Activated naive CD4-positive, alpha-beta T cell treated with anti-CD3 and anti-CD28 coated beads for 36 hours (primary cell): ENCODE measurements around the gene CNTN5. TPM values are rescaled to one million over a fixed set of nuclear protein-coding genes. Genes with fewer than 3 reads are reported as not detected.

Source experiments
- CTCF ChIA-PET: fragments of 350-600 bp; sonication (Branson Sonifier 250); formaldehyde crosslinking; loops from one replicate; lab custom pipeline; 2021; ENCODE audit warnings: antibody characterized with exemption; lab: Charles Lee
- DNase-seq: peaks from one replicate; pipeline ENCODE4 v3.0.0-alpha.2; 2020
- H3K27ac Mint-ChIP-seq: one replicate; pipeline ENCODE4 v1.8.0; 2021; ENCODE audit warnings: mild to moderate bottlenecking, mixed read lengths
- H3K27me3 Mint-ChIP-seq: one replicate; pipeline ENCODE4 v1.8.0; 2021; ENCODE audit warnings: low read depth, mixed read lengths
- H3K36me3 Mint-ChIP-seq: one replicate; pipeline ENCODE4 v1.8.0; 2021; ENCODE audit warnings: low read depth, mixed read lengths
- H3K4me1 Mint-ChIP-seq: one replicate; pipeline ENCODE4 v1.8.0; 2021; ENCODE audit warnings: low read depth, mixed read lengths
- H3K4me3 Mint-ChIP-seq: one replicate; pipeline ENCODE4 v1.8.0; 2021; ENCODE audit warnings: mild to moderate bottlenecking, moderate library complexity, mixed read lengths
- H3K9me3 Mint-ChIP-seq: one replicate; pipeline ENCODE4 v1.8.0; 2021; ENCODE audit warnings: mixed read lengths
- intact Hi-C: fragments of 100-400 bp; cut with micrococcal nuclease; formaldehyde crosslinking; loops from one replicate; pipeline ENCODE4 v1.15.1; 2023
- total RNA-seq, 2 experiments: library from RNA; stranded (reverse); gene quantifications; one replicate each; pipeline ENCODE4 v1.2.3, GENCODE V29; 2021

CNTN5 gene
- total RNA-seq, 2 experiments from 2014 or later, result not detected

- intact Hi-C loops, result no loop called here
- no peaks in the 10 kb centered on the region for H3K9me3 Mint-ChIP-seq
- H3K36me3 Mint-ChIP-seq, result no peaks in the 10 kb centered on the region
- no peaks in the 10 kb centered on the region for H3K27me3 Mint-ChIP-seq
- no peak overlapping the region for H3K27ac Mint-ChIP-seq
- no peak overlapping the region for H3K4me3 Mint-ChIP-seq
- DNase-seq, result no peak
- CTCF ChIA-PET, result no interaction called here
- no peaks in the 10 kb centered on the region for H3K4me1 Mint-ChIP-seq
These were observed 349.9 kb downstream of the CNTN5 start for GRCh38 chr11:99370549-99371216.

GRCh38 chr11:99371257-99371656 is 350.5 kb downstream of the CNTN5 start:
- intact Hi-C loops, result no loop called here
- Mint-ChIP-seq H3K36me3 (no peaks in the 10 kb centered on the region), H3K27me3 (no peaks in the 10 kb centered on the region), H3K4me1 (no peaks in the 10 kb centered on the region), H3K4me3 (no peak overlapping the region), H3K9me3 (no peaks in the 10 kb centered on the region), H3K27ac (no peak overlapping the region)
- DNase-seq, result no peak
- CTCF ChIA-PET, result no interaction called here

DNA sequence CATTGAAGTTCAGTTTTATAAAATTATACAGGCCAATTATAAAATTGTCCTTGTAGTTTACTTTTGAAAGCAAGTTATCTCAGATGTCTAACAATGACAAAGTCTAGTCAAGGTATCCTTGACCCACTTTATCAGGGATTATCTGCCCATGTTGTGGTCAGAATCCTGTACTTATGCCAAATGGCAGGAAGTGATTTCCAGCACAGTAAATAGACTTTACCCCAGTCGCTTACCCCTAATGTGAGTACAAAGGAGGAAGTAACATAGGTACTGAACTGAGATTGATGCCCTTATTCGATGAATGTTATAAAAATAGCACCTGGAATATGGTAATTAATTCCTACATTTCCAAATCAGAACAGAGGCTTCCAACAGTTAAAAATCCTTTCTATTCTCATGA is 355.7 kb downstream of the CNTN5 start:
- H3K9me3 Mint-ChIP-seq, result no peaks in the 10 kb centered on the region
- no peaks in the 10 kb centered on the region for H3K36me3 Mint-ChIP-seq
- no peak overlapping the region for H3K4me3 Mint-ChIP-seq
- H3K27ac Mint-ChIP-seq, result no peak overlapping the region
- CTCF ChIA-PET, result no interaction called here
- DNase-seq, result no peak
- no peaks in the 10 kb centered on the region for H3K27me3 Mint-ChIP-seq
- H3K4me1 Mint-ChIP-seq, result no peaks in the 10 kb centered on the region
- intact Hi-C loops, result no loop called here

GRCh38 chr11:99383648-99384245 is 363.0 kb downstream of the CNTN5 start:
- Mint-ChIP-seq H3K27ac (no peak overlapping the region), H3K27me3 (no peaks in the 10 kb centered on the region), H3K36me3 (no peaks in the 10 kb centered on the region), H3K4me1 (no peaks in the 10 kb centered on the region), H3K9me3 (peaks cover 2% of the 10 kb centered on the region), H3K4me3 (no peak overlapping the region)
- DNase-seq, result no peak
- CTCF ChIA-PET, result no interaction called here
- intact Hi-C loops, result no loop called here

- Mint-ChIP-seq H3K27ac (no peak overlapping the region), H3K27me3 (no peaks in the 10 kb centered on the region), H3K4me3 (no peak overlapping the region), H3K9me3 (peaks cover 2% of the 10 kb centered on the region), H3K36me3 (no peaks in the 10 kb centered on the region), H3K4me1 (no peaks in the 10 kb centered on the region)
- intact Hi-C loops, result no loop called here
- DNase-seq, result no peak
- CTCF ChIA-PET, result no interaction called here
These were observed 370.5 kb downstream of the CNTN5 start for GRCh38 chr11:99391245-99391644.

DNA sequence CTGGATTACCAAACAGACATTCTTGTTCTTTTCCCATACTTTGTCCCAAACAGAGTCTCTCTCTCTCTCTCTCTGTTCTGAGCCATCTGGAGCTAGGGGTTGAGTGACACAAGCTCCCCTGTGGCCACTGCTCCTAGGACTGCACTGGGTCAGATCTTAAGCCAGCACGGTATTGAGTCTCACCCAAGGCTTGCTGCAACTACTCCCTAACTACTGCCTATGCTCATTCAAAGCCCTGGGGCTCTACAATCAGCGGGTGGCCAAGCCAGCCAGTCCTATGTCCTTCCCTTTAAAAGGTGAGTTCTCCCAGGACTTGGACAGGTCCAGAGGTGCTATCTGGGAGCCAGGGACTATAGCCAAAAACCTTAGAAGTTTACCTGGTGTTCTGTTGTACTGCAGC is 385.6 kb downstream of the CNTN5 start:
- H3K27ac Mint-ChIP-seq, result no peak overlapping the region
- peaks cover 12% of the 10 kb centered on the region for H3K9me3 Mint-ChIP-seq
- H3K27me3 Mint-ChIP-seq, result no peaks in the 10 kb centered on the region
- intact Hi-C loops, result no loop called here
- CTCF ChIA-PET, result no interaction called here
- H3K36me3 Mint-ChIP-seq, result no peaks in the 10 kb centered on the region
- H3K4me3 Mint-ChIP-seq, result no peak overlapping the region
- H3K4me1 Mint-ChIP-seq, result no peaks in the 10 kb centered on the region
- no peak for DNase-seq

DNA sequence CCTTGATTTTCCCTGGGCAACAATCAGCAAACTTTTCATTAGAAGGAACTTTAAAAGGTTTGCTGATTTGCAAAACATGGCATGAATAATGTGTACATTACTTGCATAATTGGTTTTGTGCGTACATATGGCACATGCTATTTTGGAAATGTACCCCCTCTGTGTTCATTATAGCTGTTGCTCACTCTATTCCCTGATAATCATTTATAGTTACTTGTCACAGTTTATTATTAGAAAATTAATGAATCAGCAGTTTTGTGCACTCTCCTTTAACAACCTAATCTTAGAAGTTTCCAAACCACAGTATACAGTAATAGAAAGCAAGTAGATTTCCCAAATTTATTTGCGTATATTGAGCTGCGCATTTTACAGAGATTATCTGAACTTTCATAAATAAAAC is 389.9 kb downstream of the CNTN5 start:
- no peaks in the 10 kb centered on the region for H3K27me3 Mint-ChIP-seq
- no peak overlapping the region for H3K4me3 Mint-ChIP-seq
- intact Hi-C loops, result no loop called here
- no peaks in the 10 kb centered on the region for H3K36me3 Mint-ChIP-seq
- H3K27ac Mint-ChIP-seq, result no peak overlapping the region
- peaks cover 16% of the 10 kb centered on the region for H3K9me3 Mint-ChIP-seq
- H3K4me1 Mint-ChIP-seq, result no peaks in the 10 kb centered on the region
- CTCF ChIA-PET, result no interaction called here
- DNase-seq, result no peak

GRCh38 chr11:99418927-99419720 is 398.4 kb downstream of the CNTN5 start:
- Mint-ChIP-seq H3K4me1 (no peaks in the 10 kb centered on the region), H3K36me3 (no peaks in the 10 kb centered on the region), H3K4me3 (no peak overlapping the region), H3K9me3 (peaks cover 5% of the 10 kb centered on the region), H3K27me3 (no peaks in the 10 kb centered on the region), H3K27ac (no peak overlapping the region)
- CTCF ChIA-PET, result no interaction called here
- DNase-seq, result no peak
- intact Hi-C loops, result no loop called here

- no peak overlapping the region for H3K27ac Mint-ChIP-seq
- DNase-seq, result no peak
- no peaks in the 10 kb centered on the region for H3K27me3 Mint-ChIP-seq
- H3K9me3 Mint-ChIP-seq, result peaks cover 4% of the 10 kb centered on the region
- no peaks in the 10 kb centered on the region for H3K36me3 Mint-ChIP-seq
- no peak overlapping the region for H3K4me3 Mint-ChIP-seq
- H3K4me1 Mint-ChIP-seq, result no peaks in the 10 kb centered on the region
- CTCF ChIA-PET, result no interaction called here
- intact Hi-C loops, result no loop called here
These were observed 399.2 kb downstream of the CNTN5 start for GRCh38 chr11:99419991-99420390.

GRCh38 chr11:99422581-99423427 is 402.1 kb downstream of the CNTN5 start:
- Mint-ChIP-seq H3K9me3 (peaks cover 1% of the 10 kb centered on the region), H3K27ac (no peak overlapping the region), H3K36me3 (no peaks in the 10 kb centered on the region), H3K4me1 (no peaks in the 10 kb centered on the region), H3K4me3 (no peak overlapping the region), H3K27me3 (no peaks in the 10 kb centered on the region)
- CTCF ChIA-PET, result no interaction called here
- DNase-seq, result no peak
- intact Hi-C loops, result no loop called here

- CTCF ChIA-PET, result no interaction called here
- Mint-ChIP-seq H3K27me3 (no peaks in the 10 kb centered on the region), H3K9me3 (peaks cover 1% of the 10 kb centered on the region), H3K36me3 (no peaks in the 10 kb centered on the region), H3K4me1 (no peaks in the 10 kb centered on the region), H3K27ac (no peak overlapping the region), H3K4me3 (no peak overlapping the region)
- DNase-seq, result no peak
- intact Hi-C loops, result no loop called here
These were observed 402.8 kb downstream of the CNTN5 start for GRCh38 chr11:99423428-99423983.
